K562 (cell line): ENCODE data around the gene SIMC1. TPM values are rescaled to one million over a fixed set of nuclear protein-coding genes. Genes with fewer than 3 reads are reported as not detected.

Source experiments
- CXXC5 ChIP-seq: fragments of 250-450 bp; sonication (Bioruptor Pico); IDR thresholded peaks from 2 replicates; pipeline ENCODE4 v1.8.0; 2022; ENCODE audit warnings: inconsistent platforms, mild to moderate bottlenecking, moderate library complexity
- ZFX ChIP-seq: sonication (generic); formaldehyde crosslinking; IDR thresholded peaks from 2 replicates; pipeline ENCODE4 v1.8.0; 2022; ENCODE audit warnings: mild to moderate bottlenecking, missing genetic modification reagents, moderate library complexity
- polyA plus RNA-seq, 8 experiments: library from polyadenylated mRNA; depleted of rRNA in 4 of 8; stranded (reverse) in 5 of 8; unstranded in 3 of 8; fragments of >200 nt; fragmentation: Nextera tagmentation in 2 of 8; fragmentation: Illumina TruSeq in 1 of 8; extraction: Ambion mirVana in 2 of 8; extraction: Trizol in 1 of 8; gene quantifications; 2 replicates each; pipeline versions ENCODE4 v1.2.1 to v1.2.3, GENCODE V29; 2011 to 2014; ENCODE audit warnings: inconsistent platforms in 1 of 8, missing spikeins in 1 of 8
- total RNA-seq, 7 experiments: library from RNA; depleted of rRNA in 6 of 7; stranded (reverse); fragments of >200 nt in 6 of 7; fragmentation: Illumina TruSeq in 2 of 7; extraction: Trizol in 2 of 7; gene quantifications; 2 replicates each; pipeline versions ENCODE4 v1.2.1 to v1.2.3, GENCODE V29; 2011 to 2021; ENCODE audit warnings: low replicate concordance in 1 of 7
- TF ChIP-seq, protein P1 (sequence below): fragments of 450-650 bp; IDR thresholded peaks from 2 replicates; pipeline ENCODE4 v1.6.1; 2016; ENCODE audit warnings: mild to moderate bottlenecking, moderate library complexity
- TF ChIP-seq, protein P2 (sequence below): sonication (generic); formaldehyde crosslinking; IDR thresholded peaks from 2 replicates; pipeline ENCODE4 v1.8.0; 2022; ENCODE audit warnings: missing genetic modification reagents, mild to moderate bottlenecking, moderate library complexity, borderline replicate concordance
- TF ChIP-seq, protein P3 (sequence below), 2 experiments: IDR thresholded peaks; 2 replicates each; pipeline ENCODE4 v1.6.1; 2011; ENCODE audit warnings: borderline replicate concordance in 1 of 2, control low read depth in 1 of 2, low read depth in 1 of 2, low read length in 1 of 2, mild to moderate bottlenecking in 1 of 2, mixed read lengths in 1 of 2, moderate library complexity in 1 of 2; ENCODE audit not compliant: insufficient read depth in 1 of 2, insufficient read length in 1 of 2, poor library complexity in 1 of 2, severe bottlenecking in 1 of 2; ENCODE audit errors: extremely low read depth in 1 of 2

Gene SIMC1
- total and polyA plus RNA-seq, 9 of the 15 experiments (the other 6 are each of a cell fraction or from before 2014, with no cell fraction given) = 7.2 to 36.3 (median 14.7) TPM

DNA sequence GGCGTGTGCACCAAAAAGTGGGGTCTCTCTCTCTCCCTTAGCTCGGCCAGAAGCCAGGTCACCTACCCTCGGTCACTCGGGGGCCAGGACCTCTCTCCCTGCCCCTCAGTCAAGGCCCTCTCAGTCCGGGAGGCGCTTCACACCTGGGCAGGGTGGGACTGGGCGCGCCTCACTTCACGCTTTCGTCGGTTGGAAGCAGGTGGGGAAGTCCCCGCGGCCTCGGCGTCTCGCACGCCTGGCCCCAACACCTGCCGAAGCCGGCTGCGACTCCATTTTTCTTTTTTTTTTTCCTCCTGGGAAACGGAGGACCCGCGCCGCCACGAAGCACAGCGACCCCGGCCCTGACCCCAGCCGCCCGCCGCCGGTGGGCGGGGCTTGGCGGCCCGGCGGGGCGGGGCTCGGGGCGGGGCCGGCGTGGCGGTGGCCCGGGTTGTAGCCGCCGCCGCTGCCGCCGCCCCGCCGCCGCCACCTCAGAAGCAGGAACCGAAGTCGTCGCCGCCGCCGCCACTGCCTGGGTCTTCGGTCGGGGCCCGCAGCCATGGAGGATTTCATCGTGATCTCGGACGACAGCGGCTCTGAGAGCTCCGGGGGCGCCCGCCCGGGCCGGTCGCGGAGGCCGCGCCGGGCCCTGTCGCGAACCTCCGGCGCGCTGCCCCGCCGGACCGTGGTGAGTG, at the start of gene SIMC1 (continued):
- TF ChIP-seq, protein P1, sequence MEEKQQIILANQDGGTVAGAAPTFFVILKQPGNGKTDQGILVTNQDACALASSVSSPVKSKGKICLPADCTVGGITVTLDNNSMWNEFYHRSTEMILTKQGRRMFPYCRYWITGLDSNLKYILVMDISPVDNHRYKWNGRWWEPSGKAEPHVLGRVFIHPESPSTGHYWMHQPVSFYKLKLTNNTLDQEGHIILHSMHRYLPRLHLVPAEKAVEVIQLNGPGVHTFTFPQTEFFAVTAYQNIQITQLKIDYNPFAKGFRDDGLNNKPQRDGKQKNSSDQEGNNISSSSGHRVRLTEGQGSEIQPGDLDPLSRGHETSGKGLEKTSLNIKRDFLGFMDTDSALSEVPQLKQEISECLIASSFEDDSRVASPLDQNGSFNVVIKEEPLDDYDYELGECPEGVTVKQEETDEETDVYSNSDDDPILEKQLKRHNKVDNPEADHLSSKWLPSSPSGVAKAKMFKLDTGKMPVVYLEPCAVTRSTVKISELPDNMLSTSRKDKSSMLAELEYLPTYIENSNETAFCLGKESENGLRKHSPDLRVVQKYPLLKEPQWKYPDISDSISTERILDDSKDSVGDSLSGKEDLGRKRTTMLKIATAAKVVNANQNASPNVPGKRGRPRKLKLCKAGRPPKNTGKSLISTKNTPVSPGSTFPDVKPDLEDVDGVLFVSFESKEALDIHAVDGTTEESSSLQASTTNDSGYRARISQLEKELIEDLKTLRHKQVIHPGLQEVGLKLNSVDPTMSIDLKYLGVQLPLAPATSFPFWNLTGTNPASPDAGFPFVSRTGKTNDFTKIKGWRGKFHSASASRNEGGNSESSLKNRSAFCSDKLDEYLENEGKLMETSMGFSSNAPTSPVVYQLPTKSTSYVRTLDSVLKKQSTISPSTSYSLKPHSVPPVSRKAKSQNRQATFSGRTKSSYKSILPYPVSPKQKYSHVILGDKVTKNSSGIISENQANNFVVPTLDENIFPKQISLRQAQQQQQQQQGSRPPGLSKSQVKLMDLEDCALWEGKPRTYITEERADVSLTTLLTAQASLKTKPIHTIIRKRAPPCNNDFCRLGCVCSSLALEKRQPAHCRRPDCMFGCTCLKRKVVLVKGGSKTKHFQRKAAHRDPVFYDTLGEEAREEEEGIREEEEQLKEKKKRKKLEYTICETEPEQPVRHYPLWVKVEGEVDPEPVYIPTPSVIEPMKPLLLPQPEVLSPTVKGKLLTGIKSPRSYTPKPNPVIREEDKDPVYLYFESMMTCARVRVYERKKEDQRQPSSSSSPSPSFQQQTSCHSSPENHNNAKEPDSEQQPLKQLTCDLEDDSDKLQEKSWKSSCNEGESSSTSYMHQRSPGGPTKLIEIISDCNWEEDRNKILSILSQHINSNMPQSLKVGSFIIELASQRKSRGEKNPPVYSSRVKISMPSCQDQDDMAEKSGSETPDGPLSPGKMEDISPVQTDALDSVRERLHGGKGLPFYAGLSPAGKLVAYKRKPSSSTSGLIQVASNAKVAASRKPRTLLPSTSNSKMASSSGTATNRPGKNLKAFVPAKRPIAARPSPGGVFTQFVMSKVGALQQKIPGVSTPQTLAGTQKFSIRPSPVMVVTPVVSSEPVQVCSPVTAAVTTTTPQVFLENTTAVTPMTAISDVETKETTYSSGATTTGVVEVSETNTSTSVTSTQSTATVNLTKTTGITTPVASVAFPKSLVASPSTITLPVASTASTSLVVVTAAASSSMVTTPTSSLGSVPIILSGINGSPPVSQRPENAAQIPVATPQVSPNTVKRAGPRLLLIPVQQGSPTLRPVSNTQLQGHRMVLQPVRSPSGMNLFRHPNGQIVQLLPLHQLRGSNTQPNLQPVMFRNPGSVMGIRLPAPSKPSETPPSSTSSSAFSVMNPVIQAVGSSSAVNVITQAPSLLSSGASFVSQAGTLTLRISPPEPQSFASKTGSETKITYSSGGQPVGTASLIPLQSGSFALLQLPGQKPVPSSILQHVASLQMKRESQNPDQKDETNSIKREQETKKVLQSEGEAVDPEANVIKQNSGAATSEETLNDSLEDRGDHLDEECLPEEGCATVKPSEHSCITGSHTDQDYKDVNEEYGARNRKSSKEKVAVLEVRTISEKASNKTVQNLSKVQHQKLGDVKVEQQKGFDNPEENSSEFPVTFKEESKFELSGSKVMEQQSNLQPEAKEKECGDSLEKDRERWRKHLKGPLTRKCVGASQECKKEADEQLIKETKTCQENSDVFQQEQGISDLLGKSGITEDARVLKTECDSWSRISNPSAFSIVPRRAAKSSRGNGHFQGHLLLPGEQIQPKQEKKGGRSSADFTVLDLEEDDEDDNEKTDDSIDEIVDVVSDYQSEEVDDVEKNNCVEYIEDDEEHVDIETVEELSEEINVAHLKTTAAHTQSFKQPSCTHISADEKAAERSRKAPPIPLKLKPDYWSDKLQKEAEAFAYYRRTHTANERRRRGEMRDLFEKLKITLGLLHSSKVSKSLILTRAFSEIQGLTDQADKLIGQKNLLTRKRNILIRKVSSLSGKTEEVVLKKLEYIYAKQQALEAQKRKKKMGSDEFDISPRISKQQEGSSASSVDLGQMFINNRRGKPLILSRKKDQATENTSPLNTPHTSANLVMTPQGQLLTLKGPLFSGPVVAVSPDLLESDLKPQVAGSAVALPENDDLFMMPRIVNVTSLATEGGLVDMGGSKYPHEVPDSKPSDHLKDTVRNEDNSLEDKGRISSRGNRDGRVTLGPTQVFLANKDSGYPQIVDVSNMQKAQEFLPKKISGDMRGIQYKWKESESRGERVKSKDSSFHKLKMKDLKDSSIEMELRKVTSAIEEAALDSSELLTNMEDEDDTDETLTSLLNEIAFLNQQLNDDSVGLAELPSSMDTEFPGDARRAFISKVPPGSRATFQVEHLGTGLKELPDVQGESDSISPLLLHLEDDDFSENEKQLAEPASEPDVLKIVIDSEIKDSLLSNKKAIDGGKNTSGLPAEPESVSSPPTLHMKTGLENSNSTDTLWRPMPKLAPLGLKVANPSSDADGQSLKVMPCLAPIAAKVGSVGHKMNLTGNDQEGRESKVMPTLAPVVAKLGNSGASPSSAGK = peak; percentile 43; the same call in 1 of the 2 replicates
- TF ChIP-seq, protein P2, sequence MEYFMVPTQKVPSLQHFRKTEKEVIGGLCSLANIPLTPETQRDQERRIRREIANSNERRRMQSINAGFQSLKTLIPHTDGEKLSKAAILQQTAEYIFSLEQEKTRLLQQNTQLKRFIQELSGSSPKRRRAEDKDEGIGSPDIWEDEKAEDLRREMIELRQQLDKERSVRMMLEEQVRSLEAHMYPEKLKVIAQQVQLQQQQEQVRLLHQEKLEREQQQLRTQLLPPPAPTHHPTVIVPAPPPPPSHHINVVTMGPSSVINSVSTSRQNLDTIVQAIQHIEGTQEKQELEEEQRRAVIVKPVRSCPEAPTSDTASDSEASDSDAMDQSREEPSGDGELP (CRISPR knock-in tag) = peak; percentile 20; the same call in 1 of the 2 replicates
- TF ChIP-seq, protein P3, sequence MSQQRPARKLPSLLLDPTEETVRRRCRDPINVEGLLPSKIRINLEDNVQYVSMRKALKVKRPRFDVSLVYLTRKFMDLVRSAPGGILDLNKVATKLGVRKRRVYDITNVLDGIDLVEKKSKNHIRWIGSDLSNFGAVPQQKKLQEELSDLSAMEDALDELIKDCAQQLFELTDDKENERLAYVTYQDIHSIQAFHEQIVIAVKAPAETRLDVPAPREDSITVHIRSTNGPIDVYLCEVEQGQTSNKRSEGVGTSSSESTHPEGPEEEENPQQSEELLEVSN (IDR thresholded peaks at IDR 0.05; ENCODE audit: borderline replicate concordance in 1 of 2, extremely low read depth in 1 of 2, insufficient read depth in 1 of 2, insufficient read length in 1 of 2, low read depth in 1 of 2, low read length in 1 of 2, poor library complexity in 1 of 2, severe bottlenecking in 1 of 2) = peak in 1 of 2 experiments; percentile 22
- TF ChIP-seq ZFX = peak; percentile 54
- peak; percentile 72 for TF ChIP-seq CXXC5
